CD8-positive, alpha-beta memory T cell (primary cell): ENCODE measurements around the gene AP3D1. TPM values are rescaled to one million over a fixed set of nuclear protein-coding genes. Genes with fewer than 3 reads are reported as not detected.

ENCODE experiments used
- CTCF ChIA-PET: fragments of 350-600 bp; sonication (Branson Sonifier 250); formaldehyde crosslinking; loops from one replicate; lab custom pipeline; 2021; ENCODE audit warnings: antibody characterized with exemption; lab: Charles Lee
- POLR2A ChIA-PET: fragments of 350-600 bp; sonication (Branson Sonifier 250); formaldehyde crosslinking; loops from one replicate; lab custom pipeline; 2021; ENCODE audit warnings: antibody characterized with exemption; lab: Charles Lee
- DNase-seq, 5 donors: peaks; one replicate each; pipeline versions ENCODE4 v3.0.0 to v3.0.0-alpha.2; 2020 to 2022; ENCODE audit warnings: mixed read lengths in 1 of 5
- H3K27ac ChIP-seq: one replicate; pipeline ENCODE4 v1.7.0; 2013; ENCODE audit warnings: low read depth, mild to moderate bottlenecking, low read length, moderate library complexity
- H3K27me3 ChIP-seq: 2 replicates; pipeline ENCODE4 v1.7.0; 2013; ENCODE audit warnings: low read length, mild to moderate bottlenecking; ENCODE audit not compliant: insufficient read depth, poor library complexity, severe bottlenecking
- H3K36me3 ChIP-seq: 2 replicates; pipeline ENCODE4 v1.7.0; 2013; ENCODE audit warnings: mild to moderate bottlenecking, low read length, moderate library complexity; ENCODE audit not compliant: insufficient read depth
- H3K4me1 ChIP-seq: 2 replicates; pipeline ENCODE4 v1.7.0; 2013; ENCODE audit warnings: mild to moderate bottlenecking, low read length, moderate library complexity; ENCODE audit not compliant: insufficient read depth
- H3K4me3 ChIP-seq: 2 replicates; pipeline ENCODE4 v1.7.0; 2013; ENCODE audit warnings: mild to moderate bottlenecking, low read length
- H3K9me3 ChIP-seq: 2 replicates; pipeline ENCODE4 v1.7.0; 2013; ENCODE audit warnings: mild to moderate bottlenecking, low read length
- H3K27ac Mint-ChIP-seq, 8 donors: one replicate each; pipeline ENCODE4 v1.8.0; 2020 to 2021; ENCODE audit warnings: mixed read lengths in 8 of 8, mild to moderate bottlenecking in 6 of 8, inconsistent platforms in 3 of 8, moderate library complexity in 3 of 8
- H3K27me3 Mint-ChIP-seq, 2 donors: one replicate each; pipeline ENCODE4 v1.8.0; 2020 to 2021; ENCODE audit warnings: mixed read lengths in 2 of 2, mild to moderate bottlenecking in 1 of 2, moderate library complexity in 1 of 2
- H3K36me3 Mint-ChIP-seq, 3 donors: one replicate each; pipeline ENCODE4 v1.8.0; 2020 to 2021; ENCODE audit warnings: mixed read lengths in 3 of 3, inconsistent platforms in 1 of 3, mild to moderate bottlenecking in 1 of 3
- H3K4me1 Mint-ChIP-seq, 3 donors: one replicate each; pipeline ENCODE4 v1.8.0; 2020 to 2021; ENCODE audit warnings: mixed read lengths in 3 of 3, inconsistent platforms in 1 of 3, mild to moderate bottlenecking in 1 of 3
- H3K4me3 Mint-ChIP-seq, 7 donors: one replicate each; pipeline ENCODE4 v1.8.0; 2020 to 2021; ENCODE audit warnings: mixed read lengths in 7 of 7, mild to moderate bottlenecking in 6 of 7, moderate library complexity in 4 of 7, inconsistent platforms in 2 of 7
- H3K9me3 Mint-ChIP-seq, 5 donors: one replicate each; pipeline ENCODE4 v1.8.0; 2020 to 2022; ENCODE audit warnings: mixed read lengths in 5 of 5, mild to moderate bottlenecking in 3 of 5, moderate library complexity in 2 of 5, inconsistent platforms in 1 of 5
- polyA plus RNA-seq: library from polyadenylated mRNA; unstranded; fragments of 300-500 nt; fragmentation: Illumina TruSeq; gene quantifications from one replicate; pipeline ENCODE4 v1.2.3, GENCODE V29; 2021
- total RNA-seq, 2 experiments: library from RNA; stranded (reverse); gene quantifications; one replicate each; pipeline ENCODE4 v1.2.3, GENCODE V29; 2021

The AP3D1 gene
- total and polyA plus RNA-seq, 3 experiments from 2014 or later: 44.2 to 99.2 (median 96.5) TPM

- H3K4me1 Mint-ChIP-seq: peaks cover 22 to 39% (median 27%) of the 10 kb centered on the region in 3 donors
- ChIA-PET CTCF (interaction anchor here (1.2 to 1.8 kb wide), 2 partner anchors 11 to 30 kb away, joined by 4 to 8 read pairs; no protein-coding TSS in a partner anchor), POLR2A (interaction anchor here (0.8 to 1.2 kb wide), 2 partner anchors 20 to 133 kb away, joined by 3 read pairs; no protein-coding TSS in a partner anchor)
- no peaks in the 10 kb centered on the region for H3K9me3 ChIP-seq
- peaks cover 0 to 7% (median 0%) of the 10 kb centered on the region in 3 donors for H3K36me3 Mint-ChIP-seq
- no peaks in the 10 kb centered on the region for H3K36me3 ChIP-seq
- no peak overlapping the region for H3K4me3 ChIP-seq
- no peak overlapping the region for H3K27ac ChIP-seq
- H3K4me3 Mint-ChIP-seq: peak overlapping the region; percentile 64 to 95 (median 89)
- no peaks in the 10 kb centered on the region for H3K27me3 Mint-ChIP-seq
- peak overlapping the region; percentile 47 to 97 (median 84) for H3K27ac Mint-ChIP-seq
- H3K4me1 ChIP-seq: peaks cover 44% of the 10 kb centered on the region
- no peaks in the 10 kb centered on the region for H3K27me3 ChIP-seq
- H3K9me3 Mint-ChIP-seq: no peaks in the 10 kb centered on the region
- no peak for DNase-seq
These were observed 88.6 kb downstream of the AP3D1 start for GRCh38 chr19:2062770-2063169.

GRCh38 chr19:2062389-2062729 lies 89.0 kb downstream of the AP3D1 start:
- H3K4me1 ChIP-seq: peaks cover 48% of the 10 kb centered on the region
- DNase-seq: no peak
- H3K27me3 ChIP-seq: no peaks in the 10 kb centered on the region
- no peaks in the 10 kb centered on the region for H3K36me3 ChIP-seq
- Mint-ChIP-seq H3K4me3 (peak overlapping the region; percentile 74 to 95 (median 89)), H3K27ac (peak overlapping the region in 7 of 8 donors; percentile 62 to 98 (median 95)), H3K27me3 (no peaks in the 10 kb centered on the region), H3K9me3 (no peaks in the 10 kb centered on the region), H3K4me1 (peaks cover 22 to 43% (median 27%) of the 10 kb centered on the region in 3 donors), H3K36me3 (peaks cover 0 to 7% (median 0%) of the 10 kb centered on the region in 3 donors)
- no peaks in the 10 kb centered on the region for H3K9me3 ChIP-seq
- CTCF ChIA-PET: interaction anchor here (1.8 kb wide), 1 partner anchor 10 kb away, joined by 8 read pairs; no protein-coding TSS in a partner anchor
- H3K4me3 ChIP-seq: peak overlapping the region; percentile 88
- POLR2A ChIA-PET: interaction anchor here (0.7 to 2.1 kb wide), 3 partner anchors 20 to 26 kb away, joined by 3 to 9 read pairs (median 3); no protein-coding TSS in a partner anchor
- H3K27ac ChIP-seq: peak overlapping the region; percentile 97

DNA sequence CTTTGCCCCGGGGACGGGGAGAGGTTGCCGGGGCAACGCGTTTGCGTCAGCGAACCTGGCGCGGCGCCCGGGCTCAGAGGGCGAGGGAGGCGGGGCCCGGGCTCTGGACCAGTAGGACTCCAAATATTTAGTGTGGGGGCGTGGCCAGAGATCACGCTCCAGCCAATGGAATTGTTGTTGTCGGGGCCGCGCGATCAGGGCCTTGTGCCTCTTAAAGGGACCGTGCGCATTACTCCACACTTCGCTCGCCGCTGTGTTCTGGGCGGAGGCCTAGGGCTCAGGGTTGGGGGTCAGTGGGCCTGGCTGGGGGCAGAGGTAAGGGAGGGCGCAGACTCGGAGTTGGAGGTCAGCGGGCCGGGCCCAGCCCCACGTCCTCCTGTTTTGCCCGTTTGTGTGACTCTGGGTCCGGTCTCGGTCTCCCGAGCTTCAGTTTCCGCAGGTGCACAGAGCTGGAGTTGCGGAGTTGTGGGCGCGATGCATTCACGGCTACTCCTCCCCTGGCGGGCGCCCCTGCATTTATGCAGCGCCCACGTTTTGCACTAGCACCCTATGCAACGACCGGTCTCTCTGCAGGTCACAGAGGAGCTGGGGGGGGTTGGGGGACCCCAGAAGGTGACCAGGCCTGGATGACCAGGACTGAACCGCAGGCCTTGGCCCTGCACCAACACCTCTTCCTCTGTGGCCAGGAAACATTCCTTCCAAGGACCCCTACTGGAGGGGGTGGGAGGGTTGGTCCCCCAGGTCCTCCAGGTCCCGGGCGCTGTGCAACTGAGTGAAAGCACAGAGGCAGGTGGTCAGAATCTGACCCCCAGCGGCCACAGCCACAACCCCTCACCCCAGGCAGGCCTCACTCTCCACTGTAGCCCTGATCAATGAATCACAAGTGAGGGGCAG lies 89.6 kb downstream of the AP3D1 start:
- Histone ChIP-seq H3K27ac (peak overlapping the region; percentile 97), H3K9me3 (no peaks in the 10 kb centered on the region), H3K36me3 (no peaks in the 10 kb centered on the region), H3K4me1 (peaks cover 54% of the 10 kb centered on the region), H3K27me3 (no peaks in the 10 kb centered on the region), H3K4me3 (peak overlapping the region; percentile 88)
- no peaks in the 10 kb centered on the region for H3K27me3 Mint-ChIP-seq
- H3K27ac Mint-ChIP-seq: peak overlapping the region; percentile 95 to 100 (median 97)
- peak overlapping the region; percentile 89 to 96 (median 91) for H3K4me3 Mint-ChIP-seq
- peaks cover 25 to 49% (median 32%) of the 10 kb centered on the region in 3 donors for H3K4me1 Mint-ChIP-seq
- ChIA-PET CTCF (interaction anchor here (1.8 kb wide), 1 partner anchor 10 kb away, joined by 8 read pairs; no protein-coding TSS in a partner anchor), POLR2A (interaction anchor here (0.5 to 2.1 kb wide), 8 partner anchors 8 to 36 kb away, joined by 3 to 9 read pairs (median 3); no protein-coding TSS in a partner anchor)
- peak; percentile 99 to 100 (median 99) for DNase-seq
- H3K9me3 Mint-ChIP-seq: no peaks in the 10 kb centered on the region
- H3K36me3 Mint-ChIP-seq: peaks cover 0 to 7% (median 0%) of the 10 kb centered on the region in 3 donors

DNA sequence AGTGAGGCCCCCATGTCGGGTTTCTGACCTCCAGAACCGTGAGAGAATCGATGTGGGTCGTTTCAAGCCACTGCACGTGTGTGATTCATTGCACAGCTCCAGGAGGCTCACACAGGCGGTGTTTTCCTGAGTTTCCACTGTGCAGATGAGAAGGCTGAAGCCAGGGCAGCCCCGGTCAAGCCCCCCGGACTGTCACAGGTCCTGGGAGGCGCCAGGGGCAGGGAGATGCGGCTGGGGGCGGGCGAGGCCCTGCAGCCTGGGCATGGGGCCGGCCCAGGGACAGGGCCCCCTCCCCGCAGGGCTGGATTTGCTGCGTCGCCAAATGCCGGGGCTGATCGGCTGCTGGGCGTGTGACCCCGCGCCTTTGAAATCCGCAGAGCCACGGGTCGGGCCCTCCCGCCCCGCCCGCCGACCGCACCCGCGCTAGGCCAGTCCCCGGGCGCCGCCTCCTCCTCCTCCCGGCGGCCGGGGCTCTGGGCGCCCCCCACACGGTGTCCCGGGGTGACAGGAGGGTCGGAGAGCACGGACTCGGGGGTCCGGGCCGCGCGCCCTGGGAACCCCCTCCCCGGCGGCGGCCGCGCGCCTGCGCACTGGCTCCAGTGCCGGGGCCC lies 90.4 kb downstream of the AP3D1 start:
- H3K27ac Mint-ChIP-seq: peak overlapping the region; percentile 96 to 100 (median 98)
- ChIA-PET POLR2A (interaction anchor here (0.5 to 2.1 kb wide), 9 partner anchors 9 to 256 kb away, joined by 3 to 9 read pairs (median 3); no protein-coding TSS in a partner anchor), CTCF (interaction anchor here (1.0 kb wide), 1 partner anchor 9 kb away, joined by 3 read pairs; no protein-coding TSS in a partner anchor)
- DNase-seq: no peak
- peaks cover 0 to 7% (median 0%) of the 10 kb centered on the region in 3 donors for H3K36me3 Mint-ChIP-seq
- Histone ChIP-seq H3K27me3 (no peaks in the 10 kb centered on the region), H3K9me3 (no peaks in the 10 kb centered on the region), H3K36me3 (no peaks in the 10 kb centered on the region), H3K4me3 (peak overlapping the region; percentile 88), H3K27ac (peak overlapping the region; percentile 97), H3K4me1 (peaks cover 60% of the 10 kb centered on the region)
- H3K4me1 Mint-ChIP-seq: peaks cover 30 to 55% (median 34%) of the 10 kb centered on the region in 3 donors
- peak overlapping the region; percentile 88 to 96 (median 91) for H3K4me3 Mint-ChIP-seq
- H3K9me3 Mint-ChIP-seq: no peaks in the 10 kb centered on the region
- H3K27me3 Mint-ChIP-seq: no peaks in the 10 kb centered on the region

- peak overlapping the region; percentile 96 to 100 (median 98) for H3K27ac Mint-ChIP-seq
- peaks cover 36 to 67% (median 45%) of the 10 kb centered on the region in 3 donors for H3K4me1 Mint-ChIP-seq
- H3K9me3 ChIP-seq: no peaks in the 10 kb centered on the region
- H3K36me3 ChIP-seq: no peaks in the 10 kb centered on the region
- POLR2A ChIA-PET: interaction anchor here (1.2 kb wide), 1 partner anchor 40 kb away, joined by 4 read pairs; no protein-coding TSS in a partner anchor
- no peak for DNase-seq
- peak overlapping the region; percentile 88 for H3K4me3 ChIP-seq
- CTCF ChIA-PET: interaction anchor here (0.8 to 1.0 kb wide), 2 partner anchors 8 to 11 kb away, joined by 3 read pairs; no protein-coding TSS in a partner anchor
- no peaks in the 10 kb centered on the region for H3K27me3 ChIP-seq
- peaks cover 68% of the 10 kb centered on the region for H3K4me1 ChIP-seq
- H3K4me3 Mint-ChIP-seq: peak overlapping the region; percentile 88 to 96 (median 90)
- no peaks in the 10 kb centered on the region for H3K27me3 Mint-ChIP-seq
- H3K27ac ChIP-seq: peak overlapping the region; percentile 97
- peaks cover 0 to 7% (median 0%) of the 10 kb centered on the region in 3 donors for H3K36me3 Mint-ChIP-seq
- no peaks in the 10 kb centered on the region for H3K9me3 Mint-ChIP-seq
These were observed 91.8 kb downstream of the AP3D1 start for GRCh38 chr19:2059422-2060201.

GRCh38 chr19:2058570-2059421 lies 92.6 kb downstream of the AP3D1 start:
- ChIA-PET POLR2A (no interaction called here), CTCF (no interaction called here)
- Mint-ChIP-seq H3K36me3 (peaks cover 0 to 7% (median 0%) of the 10 kb centered on the region in 3 donors), H3K9me3 (no peaks in the 10 kb centered on the region), H3K27me3 (no peaks in the 10 kb centered on the region), H3K4me1 (peaks cover 36 to 67% (median 46%) of the 10 kb centered on the region in 3 donors), H3K27ac (peak overlapping the region; percentile 60 to 94 (median 72)), H3K4me3 (peak overlapping the region in 4 of 7 donors; percentile 26 to 55 (median 42))
- H3K4me3 ChIP-seq: no peak overlapping the region
- H3K9me3 ChIP-seq: no peaks in the 10 kb centered on the region
- H3K27me3 ChIP-seq: no peaks in the 10 kb centered on the region
- no peak for DNase-seq
- H3K27ac ChIP-seq: peak overlapping the region; percentile 97
- H3K4me1 ChIP-seq: peaks cover 68% of the 10 kb centered on the region
- H3K36me3 ChIP-seq: no peaks in the 10 kb centered on the region
